ENCODE measurements around the gene ADAM15. TPM values are rescaled to one million over a fixed set of nuclear protein-coding genes. Genes with fewer than 3 reads are reported as not detected.

ADAM15 gene
- total RNA-seq, 4 donors from 2014 or later: 90.6 to 196 (median 115) TPM

DNA sequence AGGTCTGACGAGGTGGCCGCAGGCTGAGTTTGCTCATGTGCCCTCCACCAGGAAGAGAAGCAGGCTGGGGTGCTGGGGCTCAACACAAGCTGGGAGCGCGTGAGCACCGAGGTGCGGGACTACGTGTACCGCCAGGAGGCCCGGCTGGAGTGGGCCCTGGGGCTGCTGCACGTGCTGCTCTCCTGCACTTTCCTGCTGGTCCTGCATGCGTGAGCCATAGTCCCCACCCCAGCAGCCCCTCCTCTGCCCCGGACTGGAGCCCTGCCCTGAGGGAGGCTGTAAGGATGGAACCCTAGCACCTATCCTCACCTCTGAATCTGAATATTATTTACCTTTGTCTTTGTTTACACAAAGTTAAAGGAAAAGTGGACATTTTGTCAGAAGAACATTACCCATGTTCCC lies 7.8 kb upstream of the ADAM15 start:
- TF ChIP-seq CTCF (IDR thresholded peaks at IDR 0.05) (peak in 3 of 5 experiments; percentile 2 to 36 (median 35)), POLR2A (IDR thresholded peaks at IDR 0.05) (peak; percentile 44), EP300 (IDR thresholded peaks at IDR 0.05; ENCODE audit: low read depth) (no peak), POLR2AphosphoS5 (IDR thresholded peaks at IDR 0.05) (no peak)
- Histone ChIP-seq H3K36me3 (no peaks in the 10 kb centered on the region), H3K27me3 (no peaks in the 10 kb centered on the region), H3K4me1 (peaks cover 14 to 34% (median 30%) of the 10 kb centered on the region in 4 donors), H3K27ac (peak overlapping the region; percentile 73 to 86 (median 83)), H3K9me3 (no peaks in the 10 kb centered on the region), H3K4me3 (no peak overlapping the region)
- peak; percentile 69 for DNase-seq
- 50 to 60% methylated on average over 1 to 12 of the region's 12 CpGs for WGBS, 2 donors (ENCODE audit: low coverage in 1 of 2)
- in situ Hi-C loops (cut with MboI; ENCODE audit: low pct_ligation_motif_present in 1 of 4, low pct_unique_long_range_greater_than_20kb in 1 of 4, low sequenced_read_pairs in 3 of 4) (no loop called here), intact Hi-C loops (cut with DNase I; ENCODE audit: low total_unique reads) (no loop called here)

DNA sequence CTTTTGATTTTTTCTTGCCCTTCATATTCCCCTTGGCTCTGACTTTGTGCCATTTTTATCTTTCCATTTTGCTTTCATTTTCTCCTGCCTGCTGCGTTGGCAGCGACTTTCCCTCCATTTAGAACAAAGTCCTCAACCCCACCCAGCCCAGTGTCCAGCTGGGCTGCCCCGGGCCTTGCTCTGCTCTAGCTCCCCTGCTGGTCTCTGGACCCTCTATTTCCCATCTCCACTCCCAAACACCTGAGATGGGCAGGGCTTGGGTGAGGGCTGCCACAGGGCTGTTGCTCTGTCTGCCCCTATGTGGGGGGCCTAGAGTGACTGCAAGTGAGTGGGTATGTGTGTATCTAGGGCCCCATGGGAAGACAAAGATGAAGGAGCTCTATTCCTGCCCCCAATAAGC lies 7.3 kb upstream of the ADAM15 start:
- in situ Hi-C loops (cut with MboI; ENCODE audit: low pct_ligation_motif_present in 1 of 4, low pct_unique_long_range_greater_than_20kb in 1 of 4, low sequenced_read_pairs in 3 of 4) (no loop called here), intact Hi-C loops (cut with DNase I; ENCODE audit: low total_unique reads) (no loop called here)
- DNase-seq: peak; percentile 61
- TF ChIP-seq CTCF (IDR thresholded peaks at IDR 0.05) (peak in 1 of 5 experiments; percentile 21), POLR2A (IDR thresholded peaks at IDR 0.05) (no peak), POLR2AphosphoS5 (IDR thresholded peaks at IDR 0.05) (peak in 2 of 3 donors; percentile 9 to 23)
- Histone ChIP-seq H3K36me3 (no peaks in the 10 kb centered on the region), H3K4me1 (peaks cover 11 to 31% (median 26%) of the 10 kb centered on the region in 4 donors), H3K27ac (peak overlapping the region; percentile 73 to 86 (median 83)), H3K27me3 (no peaks in the 10 kb centered on the region), H3K4me3 (no peak overlapping the region), H3K9me3 (no peaks in the 10 kb centered on the region)
- WGBS, 2 donors (ENCODE audit: low coverage in 1 of 2): 38 to 40% methylated on average over 1 to 3 of the region's 3 CpGs

DNA sequence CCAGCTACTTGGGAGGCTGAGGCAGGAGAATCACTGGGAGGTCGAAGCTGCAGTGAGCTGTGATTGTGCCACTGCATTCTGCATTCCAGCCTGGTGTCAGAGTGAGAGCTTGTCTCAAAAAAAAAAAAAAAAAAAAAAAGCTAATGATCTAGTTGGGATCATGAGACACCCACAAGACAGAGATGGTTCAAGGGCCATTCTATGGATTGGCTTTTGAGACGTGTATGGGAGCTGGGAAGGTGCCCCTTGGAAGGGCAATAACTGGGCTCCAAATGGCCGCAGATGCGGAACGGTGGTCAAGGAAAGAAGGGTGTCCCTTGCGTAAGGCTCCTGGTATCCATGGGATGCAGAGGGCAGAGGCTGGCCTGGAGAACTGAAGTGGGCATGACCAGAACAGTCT lies 6.8 kb upstream of the ADAM15 start:
- no peaks in the 10 kb centered on the region for H3K27me3 ChIP-seq
- H3K27ac ChIP-seq: peak overlapping the region; percentile 73 to 86 (median 83)
- no peak overlapping the region for H3K4me3 ChIP-seq
- intact Hi-C loops (cut with DNase I; ENCODE audit: low total_unique reads): no loop called here
- no peak for TF ChIP-seq CTCF (IDR thresholded peaks at IDR 0.05)
- no peak for TF ChIP-seq POLR2AphosphoS5 (IDR thresholded peaks at IDR 0.05)
- no peak for TF ChIP-seq POLR2A (IDR thresholded peaks at IDR 0.05)
- no peak for TF ChIP-seq EP300 (IDR thresholded peaks at IDR 0.05; ENCODE audit: low read depth)
- no peaks in the 10 kb centered on the region for H3K36me3 ChIP-seq
- WGBS, 2 donors (ENCODE audit: low coverage in 1 of 2): 86 to 88% methylated on average over 5 to 6 of the region's 6 CpGs
- H3K9me3 ChIP-seq: no peaks in the 10 kb centered on the region
- no peak for DNase-seq
- in situ Hi-C loops (cut with MboI; ENCODE audit: low pct_ligation_motif_present in 1 of 4, low pct_unique_long_range_greater_than_20kb in 1 of 4, low sequenced_read_pairs in 3 of 4): no loop called here
- peaks cover 14 to 28% (median 24%) of the 10 kb centered on the region in 4 donors for H3K4me1 ChIP-seq

GRCh38 chr1:155044812-155045657 lies 6.1 kb upstream of the ADAM15 start:
- DNase-seq: peak; percentile 85
- H3K4me3 ChIP-seq: no peak overlapping the region
- H3K27me3 ChIP-seq: no peaks in the 10 kb centered on the region
- WGBS, 2 donors (ENCODE audit: low coverage in 1 of 2): 50 to 53% methylated on average over 2 to 7 of the region's 7 CpGs
- in situ Hi-C loops (cut with MboI; ENCODE audit: low pct_ligation_motif_present in 1 of 4, low pct_unique_long_range_greater_than_20kb in 1 of 4, low sequenced_read_pairs in 3 of 4): no loop called here
- TF ChIP-seq POLR2A (IDR thresholded peaks at IDR 0.05) (peak; percentile 11), CTCF (IDR thresholded peaks at IDR 0.05) (peak; percentile 59 to 82 (median 72)), EP300 (IDR thresholded peaks at IDR 0.05; ENCODE audit: low read depth) (no peak), POLR2AphosphoS5 (IDR thresholded peaks at IDR 0.05) (peak in 1 of 3 donors; percentile 33)
- no peaks in the 10 kb centered on the region for H3K36me3 ChIP-seq
- intact Hi-C loops (cut with DNase I; ENCODE audit: low total_unique reads): no loop called here
- H3K9me3 ChIP-seq: no peaks in the 10 kb centered on the region
- H3K27ac ChIP-seq: peak overlapping the region; percentile 73 to 86 (median 83)
- peaks cover 20 to 32% (median 31%) of the 10 kb centered on the region in 4 donors for H3K4me1 ChIP-seq
